ENCODE results near the gene RALGDS.

RALGDS gene

GRCh38 chr9:133048595-133048994 lies 72.4 kb downstream of the RALGDS start:
- DNase-seq: peak; percentile 28

All from NCI-H1694 (cell line).